CD4-positive, alpha-beta T cell treated with Interleukin-10 for 1 hour (primary cell): ENCODE data around the gene DEPDC5.

Experiments used
- DNase-seq: peaks from one replicate; pipeline ENCODE4 v3.0.0-alpha.2; 2020

DEPDC5 gene

GRCh38 chr22:31897842-31898805 is 144.3 kb downstream of the DEPDC5 start:
- DNase-seq, result no peak

GRCh38 chr22:31898926-31899325 is 145.1 kb downstream of the DEPDC5 start:
- no peak for DNase-seq

GRCh38 chr22:31899669-31900068 is 145.8 kb downstream of the DEPDC5 start:
- no peak for DNase-seq

- no peak for DNase-seq
These were observed 147.7 kb downstream of the DEPDC5 start for GRCh38 chr22:31901388-31902137.

- DNase-seq, result no peak
These were observed 150.8 kb downstream of the DEPDC5 start for GRCh38 chr22:31904651-31905050.

- DNase-seq, result no peak
These were observed 151.5 kb downstream of the DEPDC5 start for GRCh38 chr22:31905356-31905755.

GRCh38 chr22:31906086-31906485 is 152.3 kb downstream of the DEPDC5 start:
- no peak for DNase-seq

GRCh38 chr22:31906569-31906968 is 152.8 kb downstream of the DEPDC5 start:
- DNase-seq, result no peak

GRCh38 chr22:31909977-31910376 is 156.2 kb downstream of the DEPDC5 start:
- DNase-seq, result no peak

- DNase-seq, result no peak
These were observed 158.0 kb downstream of the DEPDC5 start for GRCh38 chr22:31911565-31912406.

GRCh38 chr22:31912407-31912743 is 158.6 kb downstream of the DEPDC5 start:
- DNase-seq, result no peak

- DNase-seq, result no peak
These were observed 161.8 kb downstream of the DEPDC5 start for GRCh38 chr22:31915586-31915985.

GRCh38 chr22:31917227-31917921 is 163.6 kb downstream of the DEPDC5 start:
- DNase-seq, result peak; percentile 18

- DNase-seq, result no peak
These were observed 165.9 kb downstream of the DEPDC5 start for GRCh38 chr22:31919730-31920129.

- no peak for DNase-seq
These were observed 166.5 kb downstream of the DEPDC5 start for GRCh38 chr22:31920306-31920705.

GRCh38 chr22:31921106-31921505 is 167.3 kb downstream of the DEPDC5 start:
- no peak for DNase-seq

- DNase-seq, result no peak
These were observed 168.7 kb downstream of the DEPDC5 start for GRCh38 chr22:31922534-31922933.

- DNase-seq, result no peak
These were observed 169.3 kb downstream of the DEPDC5 start for GRCh38 chr22:31923136-31923535.

GRCh38 chr22:31923747-31924146 is 169.9 kb downstream of the DEPDC5 start:
- DNase-seq, result no peak

- DNase-seq, result no peak
These were observed 171.2 kb downstream of the DEPDC5 start for GRCh38 chr22:31925056-31925455.

GRCh38 chr22:31926024-31926423 is 172.2 kb downstream of the DEPDC5 start:
- DNase-seq, result no peak

- DNase-seq, result no peak
These were observed 173.2 kb downstream of the DEPDC5 start for GRCh38 chr22:31926969-31927368.

GRCh38 chr22:31927562-31927961 is 173.7 kb downstream of the DEPDC5 start:
- no peak for DNase-seq
